Loucy (cell line): ENCODE measurements around the gene SERPINE1.

ENCODE experiments used
- CTCF ChIP-seq: fragments of 200-600 bp; sonication (generic); conservative IDR thresholded peaks from 2 replicates; pipeline ENCODE4 v1.5.1; 2014; ENCODE audit warnings: mild to moderate bottlenecking, antibody characterized with exemption, low read length
- EZH2phosphoT487 ChIP-seq: fragments of 200-600 bp; IDR thresholded peaks from 2 replicates; pipeline ENCODE4 v1.6.1; 2018; ENCODE audit warnings: antibody characterized with exemption, mild to moderate bottlenecking, moderate library complexity, borderline replicate concordance

- TF ChIP-seq CTCF (no peak), EZH2phosphoT487 (no peak)
These were observed 45.3 kb downstream of the SERPINE1 start for GRCh38 chr7:101172005-101172853.
